Mesodermal cell (in vitro differentiated cells): ENCODE measurements around the gene SGO2.
"Not testable (repeated sequence)": the region's sequence is repeated elsewhere in the genome, so short reads cannot be mapped to it uniquely, and the experiment has no call there.

Experiments
- H3K27ac ChIP-seq: 2 replicates; pipeline ENCODE4 v1.7.0; 2013; ENCODE audit warnings: mild to moderate bottlenecking, low read depth, low read length, moderate library complexity; ENCODE audit not compliant: severe bottlenecking
- H3K36me3 ChIP-seq: 2 replicates; pipeline ENCODE4 v1.7.1; 2013; ENCODE audit warnings: mild to moderate bottlenecking, low read length, moderate library complexity; ENCODE audit not compliant: control insufficient read depth, insufficient read depth
- H3K4me1 ChIP-seq: one replicate; pipeline ENCODE4 v1.7.1; 2013; ENCODE audit warnings: mild to moderate bottlenecking, low read length; ENCODE audit not compliant: insufficient read depth, control insufficient read depth, poor library complexity, severe bottlenecking
- H3K4me3 ChIP-seq: 2 replicates; pipeline ENCODE4 v1.7.0; 2013; ENCODE audit warnings: low read length, control low read depth, mild to moderate bottlenecking; ENCODE audit not compliant: insufficient read depth, poor library complexity, severe bottlenecking; ENCODE audit errors: extremely low read depth
- H3K9me3 ChIP-seq: 2 replicates; pipeline ENCODE4 v1.7.1; 2013; ENCODE audit warnings: mild to moderate bottlenecking, low read length, moderate library complexity; ENCODE audit not compliant: control insufficient read depth
- WGBS, 2 experiments: methylation state at CpG; one replicate each; pipeline ENCODE4 v1.1.5; 2013; ENCODE audit warnings: missing lambda C conversion rate in 2 of 2; ENCODE audit not compliant: insufficient coverage in 2 of 2; 5-methylcytosine and 5-hydroxymethylcytosine counted together

Gene SGO2

GRCh38 chr2:200523158-200523557 lies 2.8 kb upstream of the SGO2 start:
- 86 to 91% methylated on average over 3 of the region's 3 CpGs for WGBS, 2 experiments
- no peaks in the 10 kb centered on the region for H3K4me1 ChIP-seq
- H3K4me3 ChIP-seq: no peak overlapping the region
- no peak overlapping the region for H3K27ac ChIP-seq
- H3K9me3 ChIP-seq: no peaks in the 10 kb centered on the region
- no peaks in the 10 kb centered on the region for H3K36me3 ChIP-seq

GRCh38 chr2:200523604-200524003 lies 2.4 kb upstream of the SGO2 start:
- 91 to 100% methylated on average over 1 of the region's 2 CpGs for WGBS, 2 experiments
- Histone ChIP-seq H3K36me3 (no peaks in the 10 kb centered on the region), H3K4me1 (no peaks in the 10 kb centered on the region), H3K27ac (no peak overlapping the region), H3K9me3 (no peaks in the 10 kb centered on the region), H3K4me3 (no peak overlapping the region)

- Histone ChIP-seq H3K27ac (no peak overlapping the region), H3K9me3 (no peaks in the 10 kb centered on the region), H3K36me3 (no peaks in the 10 kb centered on the region), H3K4me3 (no peak overlapping the region), H3K4me1 (no peaks in the 10 kb centered on the region)
- WGBS, 2 experiments: no CpG with 5 or more reads among the region's 2 CpGs
Measured at GRCh38 chr2:200525066-200525465, 941 bp upstream of the SGO2 start.

- no peaks in the 10 kb centered on the region for H3K9me3 ChIP-seq
- no peaks in the 10 kb centered on the region for H3K36me3 ChIP-seq
- H3K4me3 ChIP-seq: peak overlapping the region; percentile 75
- H3K27ac ChIP-seq: no peak overlapping the region
- no peaks in the 10 kb centered on the region for H3K4me1 ChIP-seq
- WGBS, 2 experiments: no CpG with 5 or more reads among the region's 7 CpGs
Measured at GRCh38 chr2:200525551-200525881, 491 bp upstream of the SGO2 start.

GRCh38 chr2:200528228-200528627 lies 2.2 kb downstream of the SGO2 start:
- no peaks in the 10 kb centered on the region for H3K4me1 ChIP-seq
- H3K27ac ChIP-seq: no peak overlapping the region
- 88 to 100% methylated on average over 2 of the region's 3 CpGs for WGBS, 2 experiments
- H3K4me3 ChIP-seq: no peak overlapping the region
- H3K36me3 ChIP-seq: no peaks in the 10 kb centered on the region
- no peaks in the 10 kb centered on the region for H3K9me3 ChIP-seq

GRCh38 chr2:200533754-200534153 lies 7.7 kb downstream of the SGO2 start:
- H3K36me3 ChIP-seq: no peaks in the 10 kb centered on the region
- H3K27ac ChIP-seq: no peak overlapping the region
- H3K9me3 ChIP-seq: no peaks in the 10 kb centered on the region
- 90 to 92% methylated on average over 2 of the region's 2 CpGs for WGBS, 2 experiments
- H3K4me1 ChIP-seq: no peaks in the 10 kb centered on the region
- no peak overlapping the region for H3K4me3 ChIP-seq

GRCh38 chr2:200534572-200534971 lies 8.6 kb downstream of the SGO2 start:
- Histone ChIP-seq H3K27ac (no peak overlapping the region), H3K36me3 (no peaks in the 10 kb centered on the region), H3K4me1 (no peaks in the 10 kb centered on the region), H3K4me3 (no peak overlapping the region), H3K9me3 (no peaks in the 10 kb centered on the region)

GRCh38 chr2:200538139-200538538 lies 12.1 kb downstream of the SGO2 start:
- Histone ChIP-seq H3K27ac (no peak overlapping the region), H3K4me3 (no peak overlapping the region), H3K9me3 (no peaks in the 10 kb centered on the region), H3K36me3 (peaks cover 25% of the 10 kb centered on the region), H3K4me1 (no peaks in the 10 kb centered on the region)
- 100% methylated on average over 1 of the region's 1 CpG for WGBS, 2 experiments

GRCh38 chr2:200540793-200541192 lies 14.8 kb downstream of the SGO2 start:
- Histone ChIP-seq H3K27ac (no peak overlapping the region), H3K9me3 (no peaks in the 10 kb centered on the region), H3K4me3 (no peak overlapping the region), H3K36me3 (peaks cover 42% of the 10 kb centered on the region), H3K4me1 (no peaks in the 10 kb centered on the region)

- not testable (repeated sequence) for H3K9me3 ChIP-seq, H3K4me3 ChIP-seq, H3K27ac ChIP-seq, H3K4me1 ChIP-seq
- 88 to 96% methylated on average over 4 to 12 of the region's 12 CpGs for WGBS, 2 experiments
- H3K36me3 ChIP-seq: peaks cover 11% of the 10 kb centered on the region
Measured at GRCh38 chr2:200566596-200566995, 40.6 kb downstream of the SGO2 start.

GRCh38 chr2:200567932-200568331 lies 41.9 kb downstream of the SGO2 start:
- no peaks in the 10 kb centered on the region for H3K9me3 ChIP-seq
- no peaks in the 10 kb centered on the region for H3K4me1 ChIP-seq
- H3K27ac ChIP-seq: no peak overlapping the region
- WGBS, 2 experiments: 100% methylated on average over 1 of the region's 3 CpGs; no CpG with 5 or more reads in 1 of the 2 experiments
- H3K4me3 ChIP-seq: no peak overlapping the region
- peaks cover 13% of the 10 kb centered on the region for H3K36me3 ChIP-seq

GRCh38 chr2:200575957-200576356 lies 50.0 kb downstream of the SGO2 start:
- no peak overlapping the region for H3K4me3 ChIP-seq
- H3K9me3 ChIP-seq: no peaks in the 10 kb centered on the region
- H3K27ac ChIP-seq: no peak overlapping the region
- no CpG with 5 or more reads among the region's 2 CpGs for WGBS, 2 experiments
- H3K36me3 ChIP-seq: peaks cover 9% of the 10 kb centered on the region
- H3K4me1 ChIP-seq: no peaks in the 10 kb centered on the region
